HUES64 (cell line): ENCODE results near the gene SPACDR.
"Not testable (repeated sequence)": the region's sequence is repeated elsewhere in the genome, so short reads cannot be mapped to it uniquely, and the experiment has no call there.

ENCODE experiments used
- H3K27ac ChIP-seq: 2 replicates; pipeline ENCODE4 v1.7.0; 2013; ENCODE audit warnings: low read depth, low read length, inconsistent platforms
- H3K27me3 ChIP-seq: 2 replicates; pipeline ENCODE4 v1.6.1; 2013; ENCODE audit warnings: mild to moderate bottlenecking, low read length; ENCODE audit not compliant: insufficient read depth
- H3K36me3 ChIP-seq: 2 replicates; pipeline ENCODE4 v1.6.1; 2013; ENCODE audit warnings: mild to moderate bottlenecking, low read length; ENCODE audit not compliant: insufficient read depth
- H3K4me1 ChIP-seq: 2 replicates; pipeline ENCODE4 v1.6.1; 2013; ENCODE audit warnings: mild to moderate bottlenecking, low read length, moderate library complexity; ENCODE audit not compliant: insufficient read depth
- H3K4me3 ChIP-seq: 2 replicates; pipeline ENCODE4 v1.5.1; 2013; ENCODE audit warnings: mild to moderate bottlenecking, low read length, moderate library complexity
- H3K9ac ChIP-seq: 2 replicates; pipeline ENCODE4 v1.6.1; 2013; ENCODE audit warnings: mild to moderate bottlenecking, low read depth, low read length
- H3K9me3 ChIP-seq: 2 replicates; pipeline ENCODE4 v1.6.1; 2013; ENCODE audit warnings: low read depth, low read length; ENCODE audit not compliant: insufficient read depth
- WGBS: fragments of 150-250, 120-280 bp; methylation state at CpG from one replicate; pipeline ENCODE4 v1.1.7; 2013; ENCODE audit warnings: missing lambda C conversion rate; 5-methylcytosine and 5-hydroxymethylcytosine counted together

Gene SPACDR

GRCh38 chr7:100456562-100456961 lies 7.5 kb downstream of the SPACDR start:
- Histone ChIP-seq H3K9me3 (no peaks in the 10 kb centered on the region), H3K36me3 (no peaks in the 10 kb centered on the region), H3K27ac (peak overlapping the region; percentile 64; the same call in 1 of the 2 replicates), H3K4me3 (no peak overlapping the region), H3K9ac (no peak overlapping the region), H3K27me3 (no peaks in the 10 kb centered on the region), H3K4me1 (peaks cover 7% of the 10 kb centered on the region)
- WGBS: 91% methylated on average over 14 of the region's 14 CpGs

GRCh38 chr7:100455206-100455605 lies 8.9 kb downstream of the SPACDR start:
- Histone ChIP-seq H3K27me3 (no peaks in the 10 kb centered on the region), H3K4me3 (no peak overlapping the region), H3K4me1 (peaks cover 7% of the 10 kb centered on the region), H3K27ac (no peak overlapping the region), H3K9me3 (no peaks in the 10 kb centered on the region), H3K36me3 (no peaks in the 10 kb centered on the region), H3K9ac (no peak overlapping the region)
- WGBS: 92% methylated on average over 3 of the region's 3 CpGs

- not testable (repeated sequence) for H3K4me1 ChIP-seq, H3K36me3 ChIP-seq, H3K9ac ChIP-seq, H3K9me3 ChIP-seq, H3K4me3 ChIP-seq, H3K27me3 ChIP-seq, H3K27ac ChIP-seq
- WGBS: 98% methylated on average over 8 of the region's 8 CpGs
Observed at GRCh38 chr7:100453854-100454253, 10.2 kb downstream of the SPACDR start.

- Histone ChIP-seq H3K4me3 (no peak overlapping the region), H3K27me3 (no peaks in the 10 kb centered on the region), H3K4me1 (peaks cover 7% of the 10 kb centered on the region), H3K9me3 (no peaks in the 10 kb centered on the region), H3K9ac (no peak overlapping the region), H3K27ac (no peak overlapping the region), H3K36me3 (no peaks in the 10 kb centered on the region)
- 98% methylated on average over 3 of the region's 3 CpGs for WGBS
Observed at GRCh38 chr7:100452513-100452912, 11.5 kb downstream of the SPACDR start.

GRCh38 chr7:100449190-100449795 lies 14.8 kb downstream of the SPACDR start:
- no peaks in the 10 kb centered on the region for H3K4me1 ChIP-seq
- no peak overlapping the region for H3K4me3 ChIP-seq
- no peaks in the 10 kb centered on the region for H3K9me3 ChIP-seq
- no peaks in the 10 kb centered on the region for H3K36me3 ChIP-seq
- no peaks in the 10 kb centered on the region for H3K27me3 ChIP-seq
- no peak overlapping the region for H3K9ac ChIP-seq
- WGBS: 95% methylated on average over 13 of the region's 13 CpGs
- no peak overlapping the region for H3K27ac ChIP-seq

- H3K36me3 ChIP-seq, H3K27ac ChIP-seq, H3K27me3 ChIP-seq, H3K4me1 ChIP-seq, H3K4me3 ChIP-seq, H3K9me3 ChIP-seq, H3K9ac ChIP-seq: not testable (repeated sequence)
- 91% methylated on average over 8 of the region's 8 CpGs for WGBS
Observed at GRCh38 chr7:100447363-100447762, 16.7 kb downstream of the SPACDR start.

GRCh38 chr7:100446040-100446439 lies 18.0 kb downstream of the SPACDR start:
- Histone ChIP-seq H3K4me1 (no peaks in the 10 kb centered on the region), H3K27me3 (no peaks in the 10 kb centered on the region), H3K27ac (no peak overlapping the region), H3K9ac (no peak overlapping the region), H3K4me3 (no peak overlapping the region), H3K9me3 (no peaks in the 10 kb centered on the region), H3K36me3 (no peaks in the 10 kb centered on the region)
- 89% methylated on average over 2 of the region's 2 CpGs for WGBS

- Histone ChIP-seq H3K27me3 (no peaks in the 10 kb centered on the region), H3K36me3 (no peaks in the 10 kb centered on the region), H3K27ac (peak overlapping the region; percentile 18; the same call in 1 of the 2 replicates), H3K9me3 (no peaks in the 10 kb centered on the region), H3K9ac (no peak overlapping the region), H3K4me1 (no peaks in the 10 kb centered on the region), H3K4me3 (no peak overlapping the region)
- WGBS: 71% methylated on average over 14 of the region's 14 CpGs
Observed at GRCh38 chr7:100444311-100445278, 19.5 kb downstream of the SPACDR start.

- no peaks in the 10 kb centered on the region for H3K4me1 ChIP-seq
Observed at GRCh38 chr7:100443096-100443840, 20.8 kb downstream of the SPACDR start.

GRCh38 chr7:100441641-100442535 lies 22.2 kb downstream of the SPACDR start:
- H3K36me3 ChIP-seq: no peaks in the 10 kb centered on the region
- H3K27ac ChIP-seq: no peak overlapping the region
- no peak overlapping the region for H3K9ac ChIP-seq
- WGBS: 94% methylated on average over 11 of the region's 11 CpGs
- no peaks in the 10 kb centered on the region for H3K9me3 ChIP-seq
- no peaks in the 10 kb centered on the region for H3K4me1 ChIP-seq
- H3K4me3 ChIP-seq: no peak overlapping the region
- no peaks in the 10 kb centered on the region for H3K27me3 ChIP-seq

More at GRCh38 chr7:100443096-100443840, 20.8 kb downstream of the SPACDR start:
- H3K36me3 ChIP-seq: no peaks in the 10 kb centered on the region
- no peak overlapping the region for H3K9ac ChIP-seq
- no peaks in the 10 kb centered on the region for H3K27me3 ChIP-seq
- WGBS: 92% methylated on average over 9 of the region's 9 CpGs
- H3K27ac ChIP-seq: no peak overlapping the region
- H3K4me3 ChIP-seq: no peak overlapping the region
- H3K9me3 ChIP-seq: no peaks in the 10 kb centered on the region
